GM12874 (cell line): ENCODE measurements around the gene ANKRD55.

Experiments used
- CTCF ChIP-seq: IDR thresholded peaks from 2 replicates; pipeline ENCODE4 v1.5.1; 2011; ENCODE audit warnings: low read depth, mild to moderate bottlenecking, control low read depth, low read length, moderate library complexity; ENCODE audit not compliant: insufficient read depth

The ANKRD55 gene

GRCh38 chr5:56233230-56233629 lies at the start of gene ANKRD55:
Gene ANKRD55 (minus strand): TSS chr5:56233330. CDS start chr5:56232913, 417 bp downstream.
- no peak for TF ChIP-seq CTCF

GRCh38 chr5:56282216-56282615 lies 49.1 kb upstream of the ANKRD55 start:
- no peak for TF ChIP-seq CTCF

- no peak for TF ChIP-seq CTCF
Observed at GRCh38 chr5:56281489-56282165, 48.5 kb upstream of the ANKRD55 start.

GRCh38 chr5:56279979-56280378 lies 46.8 kb upstream of the ANKRD55 start:
- TF ChIP-seq CTCF, result no peak

GRCh38 chr5:56279291-56279690 lies 46.2 kb upstream of the ANKRD55 start:
- no peak for TF ChIP-seq CTCF

GRCh38 chr5:56278335-56278753 lies 45.2 kb upstream of the ANKRD55 start:
- no peak for TF ChIP-seq CTCF

GRCh38 chr5:56277573-56277972 lies 44.4 kb upstream of the ANKRD55 start:
- no peak for TF ChIP-seq CTCF
